ENCODE measurements around the gene ULBP3. TPM values are rescaled to one million over a fixed set of nuclear protein-coding genes. Genes with fewer than 3 reads are reported as not detected.

Gene ULBP3
- total RNA-seq = 9.7 and 12.5 TPM in 2 replicates

DNA sequence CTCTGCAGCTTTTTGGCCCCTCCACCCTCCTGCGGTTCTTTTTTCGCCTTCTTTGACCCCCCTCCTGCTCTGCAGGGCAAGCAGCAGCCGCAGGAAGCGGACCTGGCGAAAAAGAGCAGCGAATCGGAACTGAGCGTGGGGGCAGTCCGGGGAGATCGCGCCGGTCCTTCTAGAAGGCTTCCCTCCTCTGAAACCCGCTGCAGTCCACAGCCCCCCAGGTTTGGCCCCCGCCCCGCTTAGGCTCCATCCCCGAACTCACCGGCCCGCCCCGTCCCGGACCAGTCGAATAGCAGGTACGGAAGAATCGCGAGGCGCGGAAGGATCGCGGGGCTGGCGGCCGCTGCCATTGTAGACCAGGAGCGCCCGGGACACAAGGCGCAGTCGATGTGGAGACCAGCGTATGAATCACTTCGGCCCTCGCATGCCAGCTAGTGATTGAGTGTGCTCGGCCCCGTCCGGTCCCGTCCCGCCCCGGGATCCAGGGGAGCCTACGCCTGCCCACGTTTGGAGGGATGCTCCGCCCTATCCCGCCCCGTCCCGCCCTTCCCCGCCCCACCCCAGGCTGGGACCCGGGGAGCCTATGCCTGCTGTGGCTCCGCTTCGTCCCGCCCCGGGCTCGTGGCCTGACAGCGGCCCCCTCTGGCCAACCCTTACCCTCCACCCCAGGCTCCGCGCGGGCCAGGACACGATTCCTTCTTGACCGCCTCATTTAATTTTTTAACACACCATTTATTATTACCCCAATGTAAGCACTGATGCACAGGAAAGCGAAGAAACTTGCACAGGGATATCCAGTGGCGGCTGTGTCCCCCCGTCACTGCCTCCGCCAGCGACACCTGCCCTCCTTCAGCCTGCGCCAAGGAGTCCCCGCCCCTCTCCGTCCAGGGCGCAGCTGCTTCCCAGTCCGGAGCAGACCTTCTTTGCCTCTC, at the start of gene ULBP3:
Gene ULBP3 (minus strand): TSS at position 402 of the 929 bp plus-strand sequence. CDS start 55 bp downstream, at position 347.

GRCh38 chr6:150025201-150025917, 43.6 kb downstream of the ULBP3 start, which contains the start of gene RAET1L:
Gene RAET1L (minus strand): TSS chr6:150025532. CDS start chr6:150025471, 61 bp downstream.

Other genes with a start within 250 kb of the ULBP3 start
- gene LRP11, start 204.8 kb downstream of the ULBP3 start, total RNA-seq = 17.5 and 18.4 TPM in 2 replicates
- 0.80 and 0.94 TPM in 2 replicates for gene RAET1E, start 171.0 kb downstream of the ULBP3 start, total RNA-seq
- 0.27 and 0.34 TPM in 2 replicates for gene RAET1G, start 146.0 kb downstream of the ULBP3 start, total RNA-seq
- 19.0 and 21.4 TPM in 2 replicates for gene ULBP2, start 127.1 kb downstream of the ULBP3 start, total RNA-seq
- gene ULBP1, start 105.2 kb downstream of the ULBP3 start, total RNA-seq = 0.87 and 0.94 TPM in 2 replicates
- gene RAET1L, start 43.6 kb downstream of the ULBP3 start, total RNA-seq = not detected in 2 replicates
- gene PPP1R14C, start 73.9 kb upstream of the ULBP3 start, total RNA-seq = not detected in 2 replicates

All from mammary microvascular endothelial cell (primary cell).